ENCODE results near the gene GRIPAP1. TPM values are rescaled to one million over a fixed set of nuclear protein-coding genes. Genes with fewer than 3 reads are reported as not detected.

Gene GRIPAP1
- polyA plus RNA-seq, 3 donors = 3.8 to 103 (median 10.7) TPM

DNA sequence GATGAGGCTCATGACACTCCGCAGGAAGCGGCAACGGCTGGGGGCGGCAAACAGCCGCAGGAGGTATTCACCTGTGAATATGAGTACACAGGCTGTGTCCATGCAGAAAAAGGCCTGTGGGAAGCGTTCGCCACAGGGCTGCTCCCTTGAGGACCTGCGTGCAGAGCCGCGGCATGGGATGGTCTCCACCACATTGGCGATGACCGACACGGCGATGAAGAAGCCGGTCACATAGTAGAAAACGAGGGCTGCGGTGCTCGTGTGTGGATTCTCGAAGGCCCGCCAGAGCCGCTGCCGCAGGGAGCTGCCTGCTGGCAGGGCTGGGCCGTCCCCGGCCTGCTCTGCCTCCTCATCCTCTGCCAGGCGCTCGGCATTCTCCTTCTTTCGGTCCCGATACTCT, 32.6 kb downstream of the GRIPAP1 start:
- peaks cover 6 to 10% of the 10 kb centered on the region in 2 donors for H3K36me3 Mint-ChIP-seq

DNA sequence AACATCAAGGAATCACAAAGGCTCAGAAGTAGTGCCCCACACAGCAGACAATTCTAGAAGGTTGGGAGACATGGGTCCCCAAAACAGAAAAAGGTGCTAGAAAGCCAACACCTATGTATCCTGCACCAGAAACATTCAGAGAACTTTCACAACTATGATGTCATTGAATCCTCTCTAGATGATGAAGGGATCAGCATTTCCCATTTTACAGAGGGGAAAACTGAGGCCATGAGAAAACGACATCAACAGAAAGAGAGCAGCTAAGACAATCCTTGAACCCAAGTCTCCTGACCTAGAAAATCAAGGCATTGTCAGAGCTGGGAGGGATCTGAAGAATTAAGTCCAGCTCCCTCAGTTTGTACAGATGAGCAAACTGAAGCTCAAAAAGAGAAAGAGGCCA, 33.7 kb downstream of the GRIPAP1 start:
- Histone ChIP-seq H3K4me3 (replicated peaks in 1 of 3; ENCODE audit: low read depth in 2 of 3, low read length in 3 of 3) (no peak overlapping the region), H3K27me3 (ENCODE audit: control insufficient read depth in 2 of 2, insufficient read depth in 2 of 2, low read length in 2 of 2) (peaks cover 0 to 8% of the 10 kb centered on the region in 2 donors), H3K27ac (ENCODE audit: low read depth in 1 of 2, low read length in 2 of 2) (no peak overlapping the region), H3K36me3 (replicated peaks in 1 of 2; ENCODE audit: control insufficient read depth in 1 of 2, insufficient read depth in 2 of 2, low read length in 2 of 2) (peaks cover 0 to under 1% of the 10 kb centered on the region in 2 donors), H3K9me3 (replicated peaks in 1 of 2; ENCODE audit: control insufficient read depth in 1 of 2, insufficient read depth in 1 of 2, low read length in 2 of 2) (no peaks in the 10 kb centered on the region), H3K79me2 (ENCODE audit: insufficient read depth, low read length) (no peaks in the 10 kb centered on the region), H4K20me1 (ENCODE audit: insufficient read depth, low read length) (peaks cover 5% of the 10 kb centered on the region), H2AFZ (ENCODE audit: insufficient read depth, low read depth, low read length, poor library complexity, severe bottlenecking) (no peak overlapping the region), H3K9ac (ENCODE audit: insufficient read depth, low read length, poor library complexity, severe bottlenecking) (no peak overlapping the region), H3K4me2 (replicated peaks; ENCODE audit: extremely low read depth, low read length, poor library complexity, severe bottlenecking) (no peak overlapping the region), H3K4me1 (ENCODE audit: control insufficient read depth in 1 of 2, insufficient read depth in 2 of 2, low read length in 2 of 2) (peaks cover 10 to 11% of the 10 kb centered on the region in 2 donors)
- intact Hi-C loops (cut with micrococcal nuclease) = loop anchor here in 1 of 2 donors (10.0 kb wide), 1 partner anchor 66 kb away; no protein-coding TSS in a partner anchor
- H3K36me3 Mint-ChIP-seq = peaks cover 2 to 5% of the 10 kb centered on the region in 2 donors
- no CpG with 5 or more reads among the region's 1 CpG for WGBS (ENCODE audit: insufficient coverage)
- H3K9me3 Mint-ChIP-seq = no peaks in the 10 kb centered on the region
- no peak for DNase-seq
- H3K27me3 Mint-ChIP-seq (ENCODE audit: low read depth in 3 of 3) = peaks cover 2 to 19% (median 14%) of the 10 kb centered on the region in 3 donors
- H3K4me3 Mint-ChIP-seq = no peak overlapping the region
- peaks cover 9% of the 10 kb centered on the region for H3K4me1 Mint-ChIP-seq
- H3K27ac Mint-ChIP-seq = no peak overlapping the region
- TF ChIP-seq, protein P1, sequence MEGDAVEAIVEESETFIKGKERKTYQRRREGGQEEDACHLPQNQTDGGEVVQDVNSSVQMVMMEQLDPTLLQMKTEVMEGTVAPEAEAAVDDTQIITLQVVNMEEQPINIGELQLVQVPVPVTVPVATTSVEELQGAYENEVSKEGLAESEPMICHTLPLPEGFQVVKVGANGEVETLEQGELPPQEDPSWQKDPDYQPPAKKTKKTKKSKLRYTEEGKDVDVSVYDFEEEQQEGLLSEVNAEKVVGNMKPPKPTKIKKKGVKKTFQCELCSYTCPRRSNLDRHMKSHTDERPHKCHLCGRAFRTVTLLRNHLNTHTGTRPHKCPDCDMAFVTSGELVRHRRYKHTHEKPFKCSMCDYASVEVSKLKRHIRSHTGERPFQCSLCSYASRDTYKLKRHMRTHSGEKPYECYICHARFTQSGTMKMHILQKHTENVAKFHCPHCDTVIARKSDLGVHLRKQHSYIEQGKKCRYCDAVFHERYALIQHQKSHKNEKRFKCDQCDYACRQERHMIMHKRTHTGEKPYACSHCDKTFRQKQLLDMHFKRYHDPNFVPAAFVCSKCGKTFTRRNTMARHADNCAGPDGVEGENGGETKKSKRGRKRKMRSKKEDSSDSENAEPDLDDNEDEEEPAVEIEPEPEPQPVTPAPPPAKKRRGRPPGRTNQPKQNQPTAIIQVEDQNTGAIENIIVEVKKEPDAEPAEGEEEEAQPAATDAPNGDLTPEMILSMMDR (IDR thresholded peaks at IDR 0.05) = no peak

More for the DNA sequence above, 32.6 kb downstream of the GRIPAP1 start:
- no peak overlapping the region for H3K27ac ChIP-seq (ENCODE audit: low read depth in 1 of 2, low read length in 2 of 2)
- H3K4me1 Mint-ChIP-seq = peaks cover 9% of the 10 kb centered on the region
- peaks cover 10 to 11% of the 10 kb centered on the region in 2 donors for H3K4me1 ChIP-seq (ENCODE audit: control insufficient read depth in 1 of 2, insufficient read depth in 2 of 2, low read length in 2 of 2)
- H3K79me2 ChIP-seq (ENCODE audit: insufficient read depth, low read length) = no peaks in the 10 kb centered on the region
- no peaks in the 10 kb centered on the region for H3K9me3 Mint-ChIP-seq
- peaks cover 6 to 9% of the 10 kb centered on the region in 2 donors for H3K36me3 ChIP-seq (replicated peaks in 1 of 2; ENCODE audit: control insufficient read depth in 1 of 2, insufficient read depth in 2 of 2, low read length in 2 of 2)
- H3K9ac ChIP-seq (ENCODE audit: insufficient read depth, low read length, poor library complexity, severe bottlenecking) = no peak overlapping the region
- WGBS (ENCODE audit: insufficient coverage) = 94% methylated on average over 10 of the region's 28 CpGs
- H4K20me1 ChIP-seq (ENCODE audit: insufficient read depth, low read length) = peaks cover 5% of the 10 kb centered on the region
- intact Hi-C loops (cut with micrococcal nuclease) = loop anchor here in 1 of 2 donors (10.0 kb wide), 1 partner anchor 65 kb away; no protein-coding TSS in a partner anchor
- peaks cover 2 to 19% (median 11%) of the 10 kb centered on the region in 3 donors for H3K27me3 Mint-ChIP-seq (ENCODE audit: low read depth in 3 of 3)
- no peak overlapping the region for H3K4me3 Mint-ChIP-seq
- DNase-seq = no peak
- H3K27me3 ChIP-seq (ENCODE audit: control insufficient read depth in 2 of 2, insufficient read depth in 2 of 2, low read length in 2 of 2) = peaks cover 0 to 8% of the 10 kb centered on the region in 2 donors
- no peak overlapping the region for H3K27ac Mint-ChIP-seq
- H3K9me3 ChIP-seq (replicated peaks in 1 of 2; ENCODE audit: control insufficient read depth in 1 of 2, insufficient read depth in 1 of 2, low read length in 2 of 2) = no peaks in the 10 kb centered on the region
- TF ChIP-seq, protein P1 (IDR thresholded peaks at IDR 0.05) = no peak
- no peak overlapping the region for H3K4me3 ChIP-seq (replicated peaks in 1 of 3; ENCODE audit: low read depth in 2 of 3, low read length in 3 of 3)
- H3K4me2 ChIP-seq (replicated peaks; ENCODE audit: extremely low read depth, low read length, poor library complexity, severe bottlenecking) = no peak overlapping the region
- H2AFZ ChIP-seq (ENCODE audit: insufficient read depth, low read depth, low read length, poor library complexity, severe bottlenecking) = no peak overlapping the region
